GM20000 (cell line): ENCODE results near the gene YPEL4.
A peak's percentile ranks its signal among the peaks of the same experiment; 100 is the strongest.
"Not testable (repeated sequence)": the region's sequence is repeated elsewhere in the genome, so short reads cannot be mapped to it uniquely, and the experiment has no call there.

ENCODE experiments used
- DNase-seq: peaks from one replicate; pipeline ENCODE4 v3.0.0; 2012; ENCODE audit warnings: low spot score
- CTCF ChIP-seq: IDR thresholded peaks from 2 replicates; pipeline ENCODE4 v1.5.1; 2012; ENCODE audit warnings: mild to moderate bottlenecking, control low read depth; ENCODE audit errors: extremely low read depth, missing control alignments

YPEL4 gene

GRCh38 chr11:57649826-57650738, at the start of gene YPEL4:
YPEL4 (minus strand) TSS chr11:57649912; CDS start chr11:57647107, 2,805 bp downstream.
- DNase-seq = peak; percentile 61
- no peak for TF ChIP-seq CTCF

- DNase-seq = no peak
- no peak for TF ChIP-seq CTCF
These were observed 49.2 kb upstream of the YPEL4 start for GRCh38 chr11:57698843-57699365.

GRCh38 chr11:57690474-57690873, 40.8 kb upstream of the YPEL4 start:
- not testable (repeated sequence) for DNase-seq

- TF ChIP-seq CTCF = no peak
These were observed 31.5 kb upstream of the YPEL4 start for GRCh38 chr11:57681168-57681567.

GRCh38 chr11:57680552-57680874, 30.8 kb upstream of the YPEL4 start:
- DNase-seq = no peak
- TF ChIP-seq CTCF = no peak

More at GRCh38 chr11:57681168-57681567, 31.5 kb upstream of the YPEL4 start:
- DNase-seq = no peak

- no peak for DNase-seq
These were observed 29.7 kb upstream of the YPEL4 start for GRCh38 chr11:57679396-57679795.

GRCh38 chr11:57675176-57675941, 25.6 kb upstream of the YPEL4 start:
- DNase-seq = no peak
- no peak for TF ChIP-seq CTCF

More at GRCh38 chr11:57679396-57679795, 29.7 kb upstream of the YPEL4 start:
- TF ChIP-seq CTCF = no peak
